HEK293T (cell line): ENCODE measurements around the gene ACAT2.
A peak's percentile ranks its signal among the peaks of the same experiment; 100 is the strongest.
"Not testable (repeated sequence)": the region's sequence is repeated elsewhere in the genome, so short reads cannot be mapped to it uniquely, and the experiment has no call there.

Source experiments
- CTCF ChIA-PET: fragments of 350-600 bp; formaldehyde crosslinking; extraction: SDS; loops from one replicate; lab custom pipeline; 2021; ENCODE audit warnings: antibody characterized with exemption, inconsistent platforms; lab: Yijun Ruan, JAX
- POLR2A ChIA-PET: fragments of 350-600 bp; formaldehyde crosslinking; extraction: SDS; loops from one replicate; lab custom pipeline; 2020; ENCODE audit warnings: antibody characterized with exemption, inconsistent platforms; lab: Yijun Ruan, JAX
- DNase-seq: peaks from one replicate; pipeline ENCODE4 v3.0.0; 2012; ENCODE audit warnings: mixed read lengths; ENCODE audit errors: extremely low spot score
- ARNT ChIP-seq: fragments of 450-650 bp; IDR thresholded peaks from 2 replicates; pipeline ENCODE4 v1.6.1; 2017; ENCODE audit warnings: mild to moderate bottlenecking
- BHLHE40 ChIP-seq: fragments of 450-650 bp; IDR thresholded peaks from 2 replicates; pipeline ENCODE4 v1.6.1; 2016; ENCODE audit warnings: mild to moderate bottlenecking, moderate library complexity, borderline replicate concordance
- CTBP1 ChIP-seq: fragments of 450-650 bp; IDR thresholded peaks from 2 replicates; pipeline ENCODE4 v1.6.1; 2016; ENCODE audit warnings: borderline replicate concordance
- ELF4 ChIP-seq: fragments of 450-650 bp; IDR thresholded peaks from 2 replicates; pipeline ENCODE4 v1.6.1; 2017; ENCODE audit warnings: antibody characterized with exemption
- FOXA1 ChIP-seq: fragments of 450-650 bp; IDR thresholded peaks from 2 replicates; pipeline ENCODE4 v1.6.1; 2016; ENCODE audit warnings: mild to moderate bottlenecking
- FOXK2 ChIP-seq: fragments of 450-650 bp; IDR thresholded peaks from 2 replicates; pipeline ENCODE4 v1.6.1; 2016; ENCODE audit warnings: mild to moderate bottlenecking
- FOXM1 ChIP-seq: fragments of 450-650 bp; IDR thresholded peaks from 2 replicates; pipeline ENCODE4 v1.6.1; 2017; ENCODE audit warnings: mild to moderate bottlenecking, borderline replicate concordance
- HDGF ChIP-seq: fragments of 450-650 bp; IDR thresholded peaks from 2 replicates; pipeline ENCODE4 v1.6.1; 2017; ENCODE audit warnings: antibody characterized with exemption, borderline replicate concordance
- L3MBTL2 ChIP-seq: fragments of 450-650 bp; conservative IDR thresholded peaks from 2 replicates; pipeline ENCODE4 v1.6.1; 2016; ENCODE audit warnings: mild to moderate bottlenecking
- LEF1 ChIP-seq: fragments of 450-650 bp; IDR thresholded peaks from 2 replicates; pipeline ENCODE4 v1.6.1; 2017; ENCODE audit warnings: mild to moderate bottlenecking, borderline replicate concordance
- NFRKB ChIP-seq: fragments of 450-650 bp; IDR thresholded peaks from 2 replicates; pipeline ENCODE4 v1.6.1; 2016; ENCODE audit warnings: mild to moderate bottlenecking, moderate library complexity
- PKNOX1 ChIP-seq: fragments of 450-650 bp; IDR thresholded peaks from 2 replicates; pipeline ENCODE4 v1.6.1; 2016
- SP1 ChIP-seq: fragments of 450-650 bp; IDR thresholded peaks from 2 replicates; pipeline ENCODE4 v1.6.1; 2017
- SUZ12 ChIP-seq: fragments of 450-650 bp; IDR thresholded peaks from 2 replicates; pipeline ENCODE4 v1.6.1; 2016; ENCODE audit warnings: mild to moderate bottlenecking
- TARDBP ChIP-seq: fragments of 450-650 bp; IDR thresholded peaks from 2 replicates; pipeline ENCODE4 v1.6.1; 2016
- ZNF384 ChIP-seq: fragments of 450-650 bp; IDR thresholded peaks from 2 replicates; pipeline ENCODE4 v1.6.1; 2016

ACAT2 gene

GRCh38 chr6:159761873-159762680, at the start of gene ACAT2:
TSS of gene ACAT2 (plus strand) at chr6:159762045. CDS start at chr6:159762088, 43 bp downstream.
- POLR2A ChIA-PET = interaction anchor here (0.6 to 5.1 kb wide), 16 partner anchors 8 to 76 kb away, joined by 3 to 54 read pairs (median 5); partner anchors contain the start of genes MRPL18, TCP1 and WTAP
- CTCF ChIA-PET = interaction anchor here (0.6 kb wide), 1 partner anchor 35 kb away, joined by 3 read pairs; the partner anchor contains the start of gene WTAP
- peak; percentile 99 for DNase-seq
- no peak for TF ChIP-seq FOXM1
- no peak for TF ChIP-seq FOXK2
- peak; percentile 53; the same call in 1 of the 2 replicates for TF ChIP-seq L3MBTL2
- TF ChIP-seq BHLHE40 = no peak
- TF ChIP-seq LEF1 = no peak; the same call in 1 of the 2 replicates
- TF ChIP-seq ARNT = no peak

- POLR2A ChIA-PET = interaction anchor here (1.1 to 1.8 kb wide), 2 partner anchors 13 to 14 kb away, joined by 4 to 7 read pairs; partner anchors contain the start of gene WTAP
- CTCF ChIA-PET, DNase-seq: not testable (repeated sequence)
These were observed 49.5 kb upstream of the ACAT2 start for GRCh38 chr6:159712389-159712788.

- POLR2A ChIA-PET = interaction anchor here (1.8 kb wide), 1 partner anchor 13 kb away, joined by 7 read pairs; the partner anchor contains the start of gene WTAP
- CTCF ChIA-PET = no interaction called here
- DNase-seq = no peak
- TF ChIP-seq ZNF384 (no peak), SP1 (no peak)
These were observed 47.9 kb upstream of the ACAT2 start for GRCh38 chr6:159713984-159714383.

- TF ChIP-seq HDGF (no peak), ZNF384 (no peak), FOXK2 (no peak), ELF4 (no peak), TARDBP (no peak), NFRKB (no peak), FOXM1 (no peak), SP1 (no peak), SUZ12 (no peak), FOXA1 (no peak), BHLHE40 (no peak), LEF1 (no peak), CTBP1 (no peak), L3MBTL2 (no peak), PKNOX1 (no peak), ARNT (no peak)
- POLR2A ChIA-PET = no interaction called here
- DNase-seq = no peak
- CTCF ChIA-PET = no interaction called here
These were observed 47.4 kb upstream of the ACAT2 start for GRCh38 chr6:159714404-159714803.

- ChIA-PET POLR2A (no interaction called here), CTCF (no interaction called here)
- TF ChIP-seq ZNF384 (no peak), TARDBP (no peak), L3MBTL2 (no peak), CTBP1 (no peak), NFRKB (no peak), FOXA1 (no peak), PKNOX1 (no peak), SUZ12 (no peak), FOXK2 (no peak), BHLHE40 (no peak), HDGF (no peak), LEF1 (no peak), SP1 (no peak), ELF4 (no peak), FOXM1 (no peak), ARNT (no peak)
- DNase-seq = no peak
These were observed 46.7 kb upstream of the ACAT2 start for GRCh38 chr6:159715166-159715565.

- no peak for DNase-seq
- POLR2A ChIA-PET = no interaction called here
- no peak for TF ChIP-seq PKNOX1
- TF ChIP-seq SUZ12 = no peak
- no peak for TF ChIP-seq BHLHE40
- TF ChIP-seq NFRKB = no peak
- no peak for TF ChIP-seq SP1
- TF ChIP-seq LEF1 = no peak
- TF ChIP-seq FOXM1 = no peak
- no peak for TF ChIP-seq ZNF384
- no peak for TF ChIP-seq FOXK2
- TF ChIP-seq ELF4 = no peak
- no peak for TF ChIP-seq CTBP1
- TF ChIP-seq ARNT = no peak
- no peak for TF ChIP-seq HDGF
- TF ChIP-seq L3MBTL2 = no peak
- no peak for TF ChIP-seq FOXA1
- no peak for TF ChIP-seq TARDBP
- CTCF ChIA-PET = no interaction called here
These were observed 46.2 kb upstream of the ACAT2 start for GRCh38 chr6:159715605-159716004.
